Duodenal mucosa (tissue), 2 donors: ENCODE measurements around the gene CANT1.

ENCODE experiments used
- H3K27ac ChIP-seq: one replicate; pipeline ENCODE4 v1.7.0; 2013; ENCODE audit warnings: low read depth, low read length
- H3K27me3 ChIP-seq, 2 donors: one replicate each; pipeline ENCODE4 v1.7.0; 2013; ENCODE audit warnings: low read length in 2 of 2, control low read depth in 1 of 2; ENCODE audit not compliant: insufficient read depth in 2 of 2, control insufficient read depth in 1 of 2
- H3K36me3 ChIP-seq, 2 donors: one replicate each; pipeline ENCODE4 v1.7.0; 2013; ENCODE audit warnings: low read length in 2 of 2, control low read depth in 1 of 2; ENCODE audit not compliant: insufficient read depth in 2 of 2, control insufficient read depth in 1 of 2
- H3K4me1 ChIP-seq, 2 donors: one replicate each; pipeline ENCODE4 v1.7.0; 2013; ENCODE audit warnings: low read length in 2 of 2, control low read depth in 1 of 2; ENCODE audit not compliant: insufficient read depth in 2 of 2, control insufficient read depth in 1 of 2
- H3K4me3 ChIP-seq, 2 donors: one replicate each; pipeline ENCODE4 v1.7.0; 2013; ENCODE audit warnings: low read length in 2 of 2, low read depth in 1 of 2
- H3K9ac ChIP-seq, 2 donors: one replicate each; pipeline ENCODE4 v1.7.0; 2013; ENCODE audit warnings: low read length in 2 of 2, low read depth in 1 of 2
- H3K9me3 ChIP-seq, 2 donors: one replicate each; pipeline ENCODE4 v1.7.0; 2013; ENCODE audit warnings: low read length in 2 of 2, control low read depth in 1 of 2; ENCODE audit not compliant: control insufficient read depth in 1 of 2

CANT1 gene

DNA sequence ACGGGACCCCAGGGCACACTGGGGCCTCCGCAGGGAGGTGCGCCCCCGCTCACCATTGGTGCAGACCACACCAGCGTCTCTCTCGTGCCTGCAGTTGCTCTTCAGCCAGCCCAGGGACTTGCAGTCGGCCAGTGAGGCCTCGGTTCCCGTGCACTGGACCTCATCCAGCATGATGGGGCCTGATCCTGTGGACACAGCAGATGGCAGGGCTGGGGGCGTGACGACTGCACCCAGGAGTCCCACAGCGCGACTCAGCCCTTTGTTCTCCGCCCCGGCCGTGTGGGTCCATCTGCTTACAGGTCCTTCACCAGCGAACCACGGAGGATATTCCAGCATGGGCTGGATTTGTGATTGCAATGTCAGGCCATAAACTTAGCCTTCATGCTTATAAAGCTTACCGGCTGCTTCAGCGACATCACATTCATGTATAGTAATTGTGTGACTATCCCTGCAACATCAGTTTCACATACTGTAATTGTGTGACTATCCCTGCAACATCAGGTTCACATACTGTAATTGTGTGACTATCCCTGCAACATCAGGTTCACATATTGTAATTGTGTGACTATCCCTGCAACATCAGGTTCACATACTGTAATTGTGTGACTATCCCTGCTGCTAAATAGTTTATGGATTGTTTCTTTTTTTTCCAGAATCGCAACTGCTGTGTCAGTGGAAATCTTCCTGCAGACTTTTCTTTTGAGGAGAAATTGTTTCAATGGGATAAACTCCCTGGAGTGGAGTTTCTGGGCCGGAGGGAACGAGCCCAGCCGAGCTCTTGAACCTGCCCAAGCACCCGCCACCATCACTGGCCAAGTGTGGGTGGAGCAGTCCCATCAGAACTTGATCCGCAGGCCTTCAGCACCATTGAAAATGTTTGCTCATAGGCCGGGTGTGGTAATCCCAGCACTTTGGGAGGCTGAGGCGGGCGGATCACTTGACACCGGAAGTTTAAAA lies 34.7 kb downstream of the CANT1 start:
- Histone ChIP-seq H3K36me3 (peaks cover 3 to 37% of the 10 kb centered on the region in 2 donors), H3K27ac (no peak overlapping the region), H3K4me3 (no peak overlapping the region), H3K9me3 (no peaks in the 10 kb centered on the region), H3K9ac (no peak overlapping the region), H3K27me3 (no peaks in the 10 kb centered on the region), H3K4me1 (peaks cover 44 to 58% of the 10 kb centered on the region in 2 donors)

DNA sequence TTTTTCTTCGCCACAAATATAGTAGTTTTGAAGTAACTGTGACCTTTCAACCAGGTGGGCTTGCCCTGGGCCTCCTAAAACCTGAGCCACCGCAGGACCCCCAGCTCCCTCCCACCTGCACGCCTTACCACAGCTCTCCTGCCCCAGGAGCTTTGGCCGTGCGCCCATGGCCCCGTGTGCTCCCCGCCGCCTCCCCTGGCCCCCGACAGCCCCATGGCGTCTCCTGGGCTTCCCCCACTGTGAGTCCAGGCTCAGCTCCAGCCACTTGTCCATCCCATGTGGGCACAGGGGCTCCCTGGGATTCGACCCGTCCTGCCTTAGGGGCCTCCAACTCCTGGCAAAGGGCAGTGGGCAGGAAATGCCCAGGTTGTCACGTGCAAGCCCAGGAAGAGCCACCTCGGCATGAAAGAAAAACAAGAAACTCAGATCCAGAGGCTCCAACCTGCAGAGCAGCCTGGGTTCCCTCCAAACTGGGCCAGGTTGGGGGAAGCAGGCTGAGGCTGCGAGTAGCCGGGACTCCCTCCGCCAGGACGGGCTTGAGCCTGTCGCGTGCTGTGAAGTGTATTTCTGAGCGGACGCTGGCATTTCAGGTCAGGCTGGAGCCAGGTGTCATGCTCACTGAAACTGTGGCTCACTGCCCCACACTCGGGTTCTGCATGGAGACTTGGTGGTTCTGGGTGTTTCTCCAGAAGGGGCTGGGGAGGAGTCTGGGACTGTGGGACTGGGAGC lies 35.6 kb downstream of the CANT1 start:
- H3K9me3 ChIP-seq, result no peaks in the 10 kb centered on the region
- no peaks in the 10 kb centered on the region for H3K27me3 ChIP-seq
- no peak overlapping the region for H3K27ac ChIP-seq
- H3K9ac ChIP-seq, result no peak overlapping the region
- no peak overlapping the region for H3K4me3 ChIP-seq
- H3K36me3 ChIP-seq, result peaks cover 3 to 46% of the 10 kb centered on the region in 2 donors
- H3K4me1 ChIP-seq, result peaks cover 42 to 54% of the 10 kb centered on the region in 2 donors

DNA sequence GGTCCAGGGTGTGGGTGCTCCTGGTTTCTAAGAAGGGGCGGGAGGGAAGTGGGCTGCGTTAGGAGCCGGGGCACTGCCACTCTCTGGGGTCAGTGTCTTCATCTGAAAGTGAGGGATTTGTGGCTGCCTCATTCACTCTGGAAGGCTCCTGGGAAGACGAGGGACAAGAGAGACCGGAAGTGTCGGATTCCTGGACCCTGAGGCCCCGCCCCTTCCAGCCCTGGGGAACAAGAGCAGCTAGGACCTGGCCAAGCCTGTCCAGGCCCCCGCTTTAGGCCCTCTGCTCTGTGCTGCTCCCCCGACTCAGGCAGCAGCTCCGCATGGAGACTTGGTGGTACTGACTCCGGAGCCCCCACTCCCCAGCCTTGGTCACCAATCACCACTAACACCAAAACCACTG lies 36.4 kb downstream of the CANT1 start:
- Histone ChIP-seq H3K9ac (no peak overlapping the region), H3K27me3 (no peaks in the 10 kb centered on the region), H3K9me3 (no peaks in the 10 kb centered on the region), H3K4me1 (peaks cover 39 to 48% of the 10 kb centered on the region in 2 donors), H3K36me3 (peaks cover 3 to 54% of the 10 kb centered on the region in 2 donors), H3K27ac (no peak overlapping the region), H3K4me3 (no peak overlapping the region)

DNA sequence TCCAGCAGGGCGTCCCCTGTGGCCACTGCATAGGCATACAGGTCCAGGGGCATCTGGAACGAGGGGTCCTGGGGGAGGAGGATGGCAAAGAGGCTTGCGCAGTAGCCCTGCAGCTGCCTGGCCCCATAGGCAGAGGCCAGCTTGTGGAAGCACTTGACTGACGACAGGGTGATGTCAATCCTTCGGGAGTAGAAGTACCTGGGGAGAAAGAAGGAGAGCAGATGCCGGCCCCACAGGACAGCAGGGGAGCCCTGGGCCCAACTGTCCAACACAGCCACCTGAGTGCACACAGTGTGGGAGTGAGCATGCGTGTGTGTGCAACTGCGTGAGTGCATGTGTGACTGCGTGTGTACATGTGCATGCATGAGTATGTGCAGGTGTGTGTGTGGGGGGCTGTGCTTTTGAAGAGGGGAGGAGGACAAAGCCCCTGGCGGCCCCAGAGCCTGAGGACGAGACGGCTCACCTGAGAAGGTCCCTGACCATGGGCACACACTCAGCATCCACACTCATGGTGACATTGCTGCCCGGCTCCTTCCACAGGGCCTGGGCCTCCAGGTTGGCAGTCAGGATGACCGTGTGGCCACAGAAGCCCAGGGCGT lies 37.0 kb downstream of the CANT1 start:
- Histone ChIP-seq H3K27me3 (no peaks in the 10 kb centered on the region), H3K36me3 (peaks cover 3 to 60% of the 10 kb centered on the region in 2 donors), H3K9ac (no peak overlapping the region), H3K27ac (no peak overlapping the region), H3K4me3 (no peak overlapping the region), H3K9me3 (no peaks in the 10 kb centered on the region), H3K4me1 (peaks cover 35 to 42% of the 10 kb centered on the region in 2 donors)

- Histone ChIP-seq H3K27ac (no peak overlapping the region), H3K36me3 (peaks cover 3 to 67% of the 10 kb centered on the region in 2 donors), H3K27me3 (no peaks in the 10 kb centered on the region), H3K4me3 (no peak overlapping the region), H3K9ac (peak overlapping the region in 1 of 2 donors; percentile 3), H3K4me1 (peaks cover 28 to 35% of the 10 kb centered on the region in 2 donors), H3K9me3 (no peaks in the 10 kb centered on the region)
Measured at GRCh38 chr17:78971756-78972506, 37.6 kb downstream of the CANT1 start.

DNA sequence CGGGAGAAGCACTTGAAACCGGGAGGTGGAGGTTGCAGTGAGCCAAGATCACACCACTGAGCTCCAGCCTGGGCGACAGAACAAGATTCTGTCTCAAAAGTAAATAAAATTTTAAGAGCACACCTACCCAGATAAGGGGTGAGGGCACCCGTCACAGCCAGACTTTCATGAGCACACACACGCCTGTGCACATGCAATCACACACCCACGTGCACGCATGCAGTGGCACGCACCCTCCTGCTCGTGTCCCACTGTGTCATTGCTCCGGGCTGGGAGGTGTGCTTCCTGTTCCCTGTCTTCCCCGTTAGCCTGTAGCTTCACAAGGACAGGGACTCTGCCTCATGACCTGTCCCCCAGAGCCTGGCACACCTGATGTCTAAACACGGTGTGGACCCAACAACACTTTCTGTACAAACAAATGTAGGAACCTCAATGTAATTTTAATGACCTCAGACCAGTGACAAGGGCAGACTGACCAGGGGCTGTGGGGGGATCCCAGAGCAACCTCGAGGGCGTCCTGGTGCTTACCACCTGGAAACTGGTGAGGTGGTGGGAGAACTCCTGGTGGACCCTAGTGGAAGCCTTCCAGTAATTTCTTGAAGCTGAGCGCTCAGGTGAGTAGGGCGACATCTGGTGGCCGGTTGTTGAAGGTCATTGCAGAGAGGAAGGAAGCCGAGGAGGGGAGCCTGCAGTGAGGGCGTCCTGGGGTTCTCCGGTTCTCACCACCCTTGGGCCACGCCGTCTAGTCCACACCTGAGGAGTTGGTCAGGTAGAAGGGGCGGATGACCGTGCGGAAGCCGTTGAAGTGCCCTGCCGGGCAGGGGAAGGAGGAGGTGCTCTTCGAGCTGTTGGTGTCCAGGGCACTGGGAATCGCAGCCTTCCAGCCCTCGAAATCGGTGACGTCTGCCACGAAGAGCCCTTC lies 38.5 kb downstream of the CANT1 start:
- Histone ChIP-seq H3K9me3 (no peaks in the 10 kb centered on the region), H3K4me3 (peak overlapping the region in 1 of 2 donors; percentile 15), H3K36me3 (peaks cover 3 to 74% of the 10 kb centered on the region in 2 donors), H3K27me3 (no peaks in the 10 kb centered on the region), H3K27ac (no peak overlapping the region), H3K9ac (peak overlapping the region; percentile 3 to 35), H3K4me1 (peaks cover 20 to 27% of the 10 kb centered on the region in 2 donors)

- no peaks in the 10 kb centered on the region for H3K27me3 ChIP-seq
- no peak overlapping the region for H3K4me3 ChIP-seq
- H3K27ac ChIP-seq, result no peak overlapping the region
- H3K4me1 ChIP-seq, result peaks cover 11 to 26% of the 10 kb centered on the region in 2 donors
- no peaks in the 10 kb centered on the region for H3K9me3 ChIP-seq
- no peak overlapping the region for H3K9ac ChIP-seq
- peaks cover 3 to 68% of the 10 kb centered on the region in 2 donors for H3K36me3 ChIP-seq
Measured at GRCh38 chr17:78969865-78970264, 39.7 kb downstream of the CANT1 start.

- H3K27me3 ChIP-seq, result no peaks in the 10 kb centered on the region
- peaks cover 17 to 27% of the 10 kb centered on the region in 2 donors for H3K4me1 ChIP-seq
- peaks cover 3 to 52% of the 10 kb centered on the region in 2 donors for H3K36me3 ChIP-seq
Measured at GRCh38 chr17:78967782-78968362, 41.7 kb downstream of the CANT1 start.

More at GRCh38 chr17:78967782-78968362, 41.7 kb downstream of the CANT1 start:
- H3K27ac ChIP-seq, result no peak overlapping the region
- no peak overlapping the region for H3K4me3 ChIP-seq
- H3K9ac ChIP-seq, result no peak overlapping the region
- H3K9me3 ChIP-seq, result no peaks in the 10 kb centered on the region
